ENCODE measurements around the gene PKHD1.

DNA sequence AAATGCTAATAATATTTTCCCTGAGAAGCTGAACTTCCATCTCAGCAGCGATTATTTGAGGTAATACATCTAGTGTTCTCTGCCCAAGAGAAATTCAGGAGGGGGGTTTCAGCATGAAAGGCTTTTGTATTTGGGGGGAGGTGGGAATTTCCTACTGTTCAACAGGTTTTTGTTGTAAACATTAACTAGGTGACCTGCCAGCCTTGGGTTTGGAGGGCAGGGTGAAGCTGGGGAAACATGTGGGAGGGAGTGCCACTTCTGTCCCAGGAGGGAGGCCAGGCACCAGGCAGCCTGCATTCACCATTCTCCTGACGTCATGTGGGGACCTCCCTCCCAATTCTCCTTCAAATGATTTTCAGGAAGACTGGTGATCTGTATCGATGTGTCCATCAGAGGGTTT lies 37.7 kb upstream of the PKHD1 start:
- TF ChIP-seq SIN3A (IDR thresholded peaks at IDR 0.05; ENCODE audit: borderline replicate concordance, insufficient read depth, low read length) (no peak), POLR2AphosphoS5 (IDR thresholded peaks at IDR 0.05; ENCODE audit: low read depth, low read length) (no peak), TAF1 (IDR thresholded peaks at IDR 0.05; ENCODE audit: borderline replicate concordance, insufficient read depth, low read length) (no peak), FOXP2 (optimal IDR thresholded peaks at IDR 0.05; ENCODE audit: borderline replicate concordance, extremely low read depth, extremely low read length, insufficient read depth) (no peak)
- TF ChIP-seq, protein P1, sequence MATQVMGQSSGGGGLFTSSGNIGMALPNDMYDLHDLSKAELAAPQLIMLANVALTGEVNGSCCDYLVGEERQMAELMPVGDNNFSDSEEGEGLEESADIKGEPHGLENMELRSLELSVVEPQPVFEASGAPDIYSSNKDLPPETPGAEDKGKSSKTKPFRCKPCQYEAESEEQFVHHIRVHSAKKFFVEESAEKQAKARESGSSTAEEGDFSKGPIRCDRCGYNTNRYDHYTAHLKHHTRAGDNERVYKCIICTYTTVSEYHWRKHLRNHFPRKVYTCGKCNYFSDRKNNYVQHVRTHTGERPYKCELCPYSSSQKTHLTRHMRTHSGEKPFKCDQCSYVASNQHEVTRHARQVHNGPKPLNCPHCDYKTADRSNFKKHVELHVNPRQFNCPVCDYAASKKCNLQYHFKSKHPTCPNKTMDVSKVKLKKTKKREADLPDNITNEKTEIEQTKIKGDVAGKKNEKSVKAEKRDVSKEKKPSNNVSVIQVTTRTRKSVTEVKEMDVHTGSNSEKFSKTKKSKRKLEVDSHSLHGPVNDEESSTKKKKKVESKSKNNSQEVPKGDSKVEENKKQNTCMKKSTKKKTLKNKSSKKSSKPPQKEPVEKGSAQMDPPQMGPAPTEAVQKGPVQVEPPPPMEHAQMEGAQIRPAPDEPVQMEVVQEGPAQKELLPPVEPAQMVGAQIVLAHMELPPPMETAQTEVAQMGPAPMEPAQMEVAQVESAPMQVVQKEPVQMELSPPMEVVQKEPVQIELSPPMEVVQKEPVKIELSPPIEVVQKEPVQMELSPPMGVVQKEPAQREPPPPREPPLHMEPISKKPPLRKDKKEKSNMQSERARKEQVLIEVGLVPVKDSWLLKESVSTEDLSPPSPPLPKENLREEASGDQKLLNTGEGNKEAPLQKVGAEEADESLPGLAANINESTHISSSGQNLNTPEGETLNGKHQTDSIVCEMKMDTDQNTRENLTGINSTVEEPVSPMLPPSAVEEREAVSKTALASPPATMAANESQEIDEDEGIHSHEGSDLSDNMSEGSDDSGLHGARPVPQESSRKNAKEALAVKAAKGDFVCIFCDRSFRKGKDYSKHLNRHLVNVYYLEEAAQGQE (IDR thresholded peaks at IDR 0.05; ENCODE audit: insufficient read depth in 1 of 2, low read depth in 2 of 2, low read length in 2 of 2): no peak
